Measurements from ENCODE around the gene AP3S2. TPM values are rescaled to one million over a fixed set of nuclear protein-coding genes. Genes with fewer than 3 reads are reported as not detected.
"Not testable (repeated sequence)": the region's sequence is repeated elsewhere in the genome, so short reads cannot be mapped to it uniquely, and the experiment has no call there.

Gene AP3S2
- total RNA-seq, 2 experiments from 2014 or later: 28.3 to 30.3 TPM

DNA sequence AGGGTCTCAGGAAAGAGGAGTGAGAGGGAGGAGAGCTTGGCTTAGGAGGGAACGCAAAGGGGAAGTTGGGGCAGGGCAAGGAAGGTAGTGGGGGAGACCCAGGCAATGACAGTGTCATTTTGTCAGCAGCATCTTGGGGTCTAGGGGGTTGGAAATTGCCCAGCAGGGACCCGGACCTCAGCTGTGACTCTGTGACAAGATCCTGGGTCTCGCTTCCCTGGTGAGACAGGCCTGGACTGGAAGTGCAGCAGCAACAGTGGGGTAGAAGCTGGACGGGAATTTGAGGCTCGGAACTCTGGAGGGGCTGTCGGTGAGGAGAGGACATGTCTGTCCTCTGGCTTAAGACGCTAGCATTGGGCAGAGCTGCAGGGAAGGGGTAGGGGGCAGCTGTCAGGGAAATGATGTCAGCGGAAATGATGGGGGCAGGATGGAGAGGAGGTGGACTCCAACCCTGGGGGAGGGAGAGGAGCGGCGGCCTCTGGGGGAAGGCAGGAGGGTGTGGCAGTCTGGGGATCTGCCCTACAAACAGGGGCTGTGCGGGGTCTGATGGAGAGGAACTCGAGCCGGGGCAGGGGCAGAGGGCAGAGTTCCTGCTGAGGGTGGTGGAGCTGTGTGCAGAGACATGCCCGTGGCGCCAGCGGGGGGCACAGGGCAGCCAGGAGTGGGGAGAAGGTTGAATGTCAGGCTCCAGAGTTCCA is 91.4 kb downstream of the AP3S2 start:
- H3K4me3 Mint-ChIP-seq: no peak overlapping the region
- H3K36me3 Mint-ChIP-seq (ENCODE audit: low read depth): no peaks in the 10 kb centered on the region
- ChIA-PET CTCF (no interaction called here), POLR2A (no interaction called here)
- no peaks in the 10 kb centered on the region for H3K4me1 Mint-ChIP-seq
- H3K27ac Mint-ChIP-seq: no peak overlapping the region
- no peak for DNase-seq
- H3K9me3 Mint-ChIP-seq: no peaks in the 10 kb centered on the region
- H3K27me3 Mint-ChIP-seq: no peaks in the 10 kb centered on the region

DNA sequence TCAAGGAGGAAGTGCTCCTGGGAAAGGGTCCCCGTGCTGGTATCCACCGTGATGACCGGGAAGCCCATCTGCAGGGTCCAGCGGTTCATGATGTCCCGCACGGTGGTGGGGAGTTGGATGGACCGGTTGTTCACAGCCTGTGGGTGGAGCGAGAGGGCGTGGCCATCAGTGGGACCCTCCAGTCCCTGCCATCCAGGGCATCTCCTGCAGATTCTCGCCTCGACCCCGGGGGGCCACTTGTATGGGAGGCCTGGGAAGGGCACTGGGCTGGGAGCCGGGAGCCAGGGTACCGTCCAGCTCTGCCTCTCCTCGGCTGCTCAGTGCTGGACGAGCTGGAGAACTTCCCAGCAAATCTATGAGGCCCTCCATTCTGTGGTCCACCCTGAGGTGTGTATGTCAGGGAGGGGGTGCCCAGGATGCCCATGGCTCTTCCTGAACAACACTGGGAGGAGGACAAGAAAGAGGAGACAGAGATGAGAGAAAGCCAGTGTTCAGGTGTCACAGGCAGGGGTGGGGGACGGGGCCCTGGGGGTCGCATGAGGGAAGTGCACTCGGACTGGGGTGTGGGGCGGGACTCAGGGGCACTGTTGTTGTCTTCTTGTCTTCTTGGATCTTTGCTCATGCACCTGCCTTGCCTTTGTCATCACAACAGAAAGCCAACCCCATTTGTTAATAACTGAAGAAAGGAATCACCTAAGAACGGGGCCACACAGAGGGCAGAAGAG is 92.2 kb downstream of the AP3S2 start:
- H3K27me3 Mint-ChIP-seq: no peaks in the 10 kb centered on the region
- CTCF ChIA-PET: no interaction called here

DNA sequence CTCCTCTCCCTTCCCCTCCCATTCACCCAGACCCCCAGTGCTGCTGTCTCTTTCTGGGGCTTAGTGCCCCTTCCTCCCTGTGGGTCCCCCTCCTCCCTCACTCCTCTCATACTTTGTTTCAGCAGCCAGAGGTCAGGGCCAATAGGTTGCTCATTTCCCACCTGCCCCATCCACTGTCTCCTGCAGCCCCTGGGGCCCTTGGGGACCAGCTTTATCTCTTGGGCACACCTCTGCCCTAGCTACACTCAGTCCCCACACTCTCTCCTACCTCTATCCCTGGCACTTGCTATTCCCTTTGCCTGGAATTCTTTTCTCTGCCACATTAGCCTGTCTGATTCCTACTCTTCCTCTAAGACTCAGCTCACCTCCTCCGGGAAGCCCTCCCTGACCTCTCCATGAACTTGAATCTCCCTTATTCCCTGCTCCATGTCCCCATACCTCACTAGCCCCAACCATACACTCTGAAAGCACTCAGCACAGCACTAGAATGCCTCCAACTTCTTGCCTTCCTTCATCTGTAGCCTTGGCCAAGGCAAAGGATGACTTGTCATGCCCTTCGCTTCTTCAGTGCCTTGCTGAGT is 93.8 kb downstream of the AP3S2 start:
- no peak overlapping the region for H3K27ac Mint-ChIP-seq
- no peak overlapping the region for H3K4me3 Mint-ChIP-seq
- H3K36me3 Mint-ChIP-seq (ENCODE audit: low read depth): no peaks in the 10 kb centered on the region
- DNase-seq: no peak
- POLR2A ChIA-PET: no interaction called here
- peaks cover 7% of the 10 kb centered on the region for H3K27me3 Mint-ChIP-seq
- no peaks in the 10 kb centered on the region for H3K9me3 Mint-ChIP-seq
- CTCF ChIA-PET: no interaction called here
- no peaks in the 10 kb centered on the region for H3K4me1 Mint-ChIP-seq

More for the DNA sequence above, 92.2 kb downstream of the AP3S2 start:
- POLR2A ChIA-PET: no interaction called here
- H3K4me3 Mint-ChIP-seq: no peak overlapping the region
- H3K9me3 Mint-ChIP-seq: no peaks in the 10 kb centered on the region
- H3K4me1 Mint-ChIP-seq: no peaks in the 10 kb centered on the region
- no peak overlapping the region for H3K27ac Mint-ChIP-seq
- DNase-seq: no peak
- H3K36me3 Mint-ChIP-seq (ENCODE audit: low read depth): no peaks in the 10 kb centered on the region

DNA sequence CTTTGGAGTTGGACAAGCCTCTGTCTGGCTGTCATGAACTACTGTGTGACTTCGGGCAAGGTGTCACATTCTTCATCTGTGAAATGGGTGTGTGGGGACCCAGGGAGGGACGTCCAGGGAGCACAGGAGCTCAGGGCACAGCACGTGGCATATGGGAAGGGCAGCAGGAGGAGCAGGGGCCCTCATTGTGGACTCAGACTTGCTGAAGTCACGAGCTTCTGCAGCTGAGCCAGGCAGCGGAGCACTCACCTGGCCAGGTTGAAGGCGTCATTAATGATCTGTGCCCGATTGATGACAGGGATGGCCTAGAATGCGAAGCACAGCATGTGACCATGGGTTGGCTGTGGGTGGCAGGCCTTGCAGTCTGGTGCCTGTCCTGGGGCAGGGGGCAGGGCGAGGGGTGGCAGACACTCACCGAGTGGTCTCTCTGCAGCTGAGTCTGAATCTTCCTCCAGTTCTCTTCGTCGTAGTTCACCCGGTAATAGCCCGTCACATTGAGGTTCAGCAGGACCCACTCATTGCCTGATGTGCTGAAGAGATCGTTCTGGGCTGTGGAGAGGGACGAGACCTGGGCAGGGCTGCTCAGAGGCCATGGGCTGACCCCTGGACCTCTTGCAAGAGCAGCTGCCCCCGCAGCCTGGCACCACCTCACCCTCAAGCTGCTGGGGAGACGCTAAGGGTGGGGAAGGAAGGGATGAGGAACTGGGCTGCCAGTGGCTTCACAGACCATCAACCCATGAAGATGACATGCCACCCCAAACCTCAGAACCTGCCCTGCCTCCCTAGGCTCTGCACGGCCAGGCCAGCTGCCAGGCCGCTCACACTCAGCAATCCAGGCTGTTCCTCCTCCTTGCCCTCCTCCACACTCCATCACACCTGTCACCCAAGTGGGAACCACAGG is 94.5 kb downstream of the AP3S2 start:
- Mint-ChIP-seq H3K36me3 (ENCODE audit: low read depth) (no peaks in the 10 kb centered on the region), H3K9me3 (no peaks in the 10 kb centered on the region), H3K27ac (no peak overlapping the region), H3K27me3 (peaks cover 12% of the 10 kb centered on the region), H3K4me1 (no peaks in the 10 kb centered on the region), H3K4me3 (no peak overlapping the region)
- ChIA-PET POLR2A (interaction anchor here (1.4 kb wide), 1 partner anchor 18 kb away, joined by 5 read pairs; no protein-coding TSS in a partner anchor), CTCF (no interaction called here)
- no peak for DNase-seq

DNA sequence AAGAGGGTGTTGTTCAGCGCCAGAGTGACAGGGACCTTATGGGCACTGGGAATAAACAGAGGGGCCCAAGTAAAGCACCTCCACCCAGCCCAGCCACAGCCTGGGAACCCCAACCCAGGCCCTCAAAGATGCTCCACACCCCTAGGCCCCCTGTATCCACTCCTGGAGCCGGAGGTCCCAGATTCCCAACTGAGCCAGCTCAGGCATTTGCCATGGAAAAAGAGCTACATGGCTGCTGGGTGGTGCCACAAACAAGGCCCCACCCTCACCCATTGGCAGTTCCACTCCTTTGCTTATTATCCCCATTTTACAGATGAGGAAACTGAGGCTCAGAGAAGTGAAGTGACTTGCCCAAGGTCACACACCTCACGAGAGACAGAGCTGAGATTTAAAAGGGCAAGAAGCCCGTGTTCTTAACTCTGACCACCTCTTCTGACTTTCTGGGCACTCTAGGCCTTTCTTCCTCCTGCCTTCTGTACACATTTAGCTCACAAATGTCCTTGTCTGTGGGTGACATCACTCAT is 96.1 kb downstream of the AP3S2 start:
- H3K9me3 Mint-ChIP-seq: no peaks in the 10 kb centered on the region
- ChIA-PET POLR2A (interaction anchor here (1.4 kb wide), 1 partner anchor 17 kb away, joined by 5 read pairs; no protein-coding TSS in a partner anchor), CTCF (interaction anchor here (1.0 kb wide), 1 partner anchor 25 kb away, joined by 3 read pairs; no protein-coding TSS in a partner anchor)
- H3K4me1 Mint-ChIP-seq: no peaks in the 10 kb centered on the region
- H3K4me3 Mint-ChIP-seq: no peak overlapping the region
- H3K27me3 Mint-ChIP-seq: peaks cover 15% of the 10 kb centered on the region
- H3K27ac Mint-ChIP-seq: no peak overlapping the region
- DNase-seq: no peak
- no peaks in the 10 kb centered on the region for H3K36me3 Mint-ChIP-seq (ENCODE audit: low read depth)

DNA sequence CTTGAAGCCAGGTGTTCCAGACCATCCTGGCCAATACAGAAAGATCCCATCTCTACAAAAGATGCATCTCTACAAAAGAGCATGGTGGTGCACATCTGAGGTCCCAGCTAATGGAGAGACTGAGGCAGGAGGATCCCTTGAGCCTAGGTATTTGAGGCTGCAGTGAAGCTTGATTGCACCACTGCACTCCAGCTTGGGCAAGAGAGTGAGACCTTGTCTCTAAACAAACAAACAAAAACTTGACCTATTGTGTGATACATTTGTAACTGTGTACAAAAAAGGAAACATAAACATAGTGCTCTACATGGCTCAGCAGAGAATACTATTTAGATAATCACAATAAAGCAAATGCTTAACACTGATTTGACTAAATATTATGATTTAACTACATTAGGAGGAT is 97.8 kb downstream of the AP3S2 start:
- Mint-ChIP-seq H3K36me3 (ENCODE audit: low read depth) (no peaks in the 10 kb centered on the region), H3K27ac (no peak overlapping the region), H3K27me3 (peaks cover 15% of the 10 kb centered on the region), H3K4me1 (no peaks in the 10 kb centered on the region), H3K4me3 (no peak overlapping the region), H3K9me3 (no peaks in the 10 kb centered on the region)
- ChIA-PET POLR2A (no interaction called here), CTCF (no interaction called here)
- DNase-seq: no peak

DNA sequence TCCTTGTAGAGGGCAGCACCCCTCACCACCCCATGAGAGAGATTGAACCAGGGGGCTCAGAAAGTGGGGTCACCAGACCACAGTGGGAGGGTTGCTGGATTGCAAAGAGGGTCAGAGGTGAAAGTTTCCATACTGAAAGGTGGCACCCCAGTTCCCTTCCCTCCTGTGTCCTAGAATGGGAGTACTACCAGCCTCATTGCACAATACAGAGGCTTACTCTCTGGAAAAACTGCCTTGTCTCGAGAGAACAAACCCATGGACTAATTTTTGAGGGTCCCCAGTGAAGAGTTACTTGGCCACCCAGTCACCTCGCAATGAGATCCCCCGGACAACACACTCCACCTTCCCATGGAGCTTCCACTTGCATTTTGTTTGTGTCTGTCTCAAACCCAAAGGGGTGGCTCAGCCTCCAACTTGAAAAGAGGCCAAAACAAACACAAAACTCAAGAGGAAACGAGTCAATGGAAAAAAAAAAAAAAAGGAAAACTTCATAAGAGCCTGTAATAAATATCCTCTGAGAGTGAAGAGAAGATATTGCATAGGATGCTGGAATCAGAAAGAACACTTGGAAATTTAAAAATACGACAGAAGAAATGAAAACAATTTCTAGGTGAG is 99.1 kb downstream of the AP3S2 start:
- ChIA-PET CTCF (no interaction called here), POLR2A (no interaction called here)
- no peaks in the 10 kb centered on the region for H3K4me1 Mint-ChIP-seq
- peaks cover 15% of the 10 kb centered on the region for H3K27me3 Mint-ChIP-seq
- no peak overlapping the region for H3K4me3 Mint-ChIP-seq
- DNase-seq: no peak
- no peaks in the 10 kb centered on the region for H3K9me3 Mint-ChIP-seq
- no peak overlapping the region for H3K27ac Mint-ChIP-seq
- peaks cover 3% of the 10 kb centered on the region for H3K36me3 Mint-ChIP-seq (ENCODE audit: low read depth)

DNA sequence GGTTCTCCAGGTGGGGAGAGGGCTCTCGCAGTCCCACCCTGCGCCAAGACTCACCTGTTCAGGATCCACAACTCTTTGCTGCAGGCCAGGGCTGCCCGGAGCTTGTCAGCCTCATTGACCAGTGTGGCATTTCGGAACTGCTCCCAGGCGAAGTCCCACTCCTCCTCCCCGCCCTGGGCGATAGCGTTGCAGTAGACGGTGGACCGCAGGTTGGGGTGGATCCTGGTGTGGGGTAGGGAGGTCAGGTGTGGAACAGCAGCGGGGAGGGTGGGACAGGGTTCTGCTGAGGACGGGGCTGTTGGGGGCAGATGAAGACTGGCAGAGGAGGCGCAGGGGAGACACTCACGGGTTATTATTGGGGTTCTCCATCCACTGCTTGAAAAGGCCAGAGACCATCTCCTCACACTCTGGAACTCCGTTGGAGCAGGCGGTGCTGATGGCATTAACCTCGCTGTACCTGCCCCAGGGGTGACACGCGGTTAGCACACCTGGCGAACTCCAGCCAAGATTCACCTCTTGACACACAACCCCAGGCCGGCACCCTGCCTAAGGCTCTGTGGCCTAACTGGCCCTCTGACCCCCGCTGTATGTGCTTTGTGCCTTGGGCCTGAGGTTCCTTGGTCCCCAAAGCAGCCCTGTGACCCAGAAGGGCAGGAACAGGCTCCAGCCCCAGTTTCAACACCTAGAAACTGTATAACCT is 101.5 kb downstream of the AP3S2 start:
- peaks cover 6% of the 10 kb centered on the region for H3K36me3 Mint-ChIP-seq (ENCODE audit: low read depth)
- H3K4me3 Mint-ChIP-seq: no peak overlapping the region
- ChIA-PET POLR2A (interaction anchor here (1.3 kb wide), 1 partner anchor 8 kb away, joined by 3 read pairs; no protein-coding TSS in a partner anchor), CTCF (interaction anchor here (1.1 kb wide), 1 partner anchor 31 kb away, joined by 3 read pairs; no protein-coding TSS in a partner anchor)
- no peak overlapping the region for H3K27ac Mint-ChIP-seq
- DNase-seq: no peak
- H3K4me1 Mint-ChIP-seq: no peaks in the 10 kb centered on the region
- H3K27me3 Mint-ChIP-seq: peaks cover 18% of the 10 kb centered on the region
- peaks cover 4% of the 10 kb centered on the region for H3K9me3 Mint-ChIP-seq

DNA sequence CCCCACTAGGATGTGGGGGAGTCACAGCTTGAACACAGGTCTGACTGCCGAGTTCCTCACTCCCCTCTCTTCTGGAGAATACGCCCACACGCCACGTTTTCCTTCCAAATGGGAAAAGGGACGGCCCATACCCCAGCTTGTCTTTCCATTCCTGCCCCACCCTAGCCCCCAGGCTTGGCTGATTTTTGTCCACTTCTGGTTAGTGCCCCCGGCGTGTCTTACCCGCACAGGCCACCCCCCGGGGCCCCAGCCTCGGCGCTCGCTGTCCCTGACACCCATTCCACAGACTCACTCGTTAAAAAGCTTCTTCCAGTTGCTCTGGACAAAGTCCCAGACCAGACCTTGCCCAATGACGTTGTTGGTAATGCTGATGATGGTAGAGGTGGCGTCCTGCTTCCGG is 103.1 kb downstream of the AP3S2 start:
- CTCF ChIA-PET: interaction anchor here (1.1 kb wide), 2 partner anchors 30 to 84 kb away, joined by 3 to 4 read pairs; no protein-coding TSS in a partner anchor
- DNase-seq: no peak
- Mint-ChIP-seq H3K9me3 (peaks cover 4% of the 10 kb centered on the region), H3K27ac (no peak overlapping the region), H3K27me3 (peaks cover 16% of the 10 kb centered on the region), H3K36me3 (ENCODE audit: low read depth) (peaks cover 6% of the 10 kb centered on the region), H3K4me1 (no peaks in the 10 kb centered on the region), H3K4me3 (no peak overlapping the region)
- POLR2A ChIA-PET: no interaction called here

DNA sequence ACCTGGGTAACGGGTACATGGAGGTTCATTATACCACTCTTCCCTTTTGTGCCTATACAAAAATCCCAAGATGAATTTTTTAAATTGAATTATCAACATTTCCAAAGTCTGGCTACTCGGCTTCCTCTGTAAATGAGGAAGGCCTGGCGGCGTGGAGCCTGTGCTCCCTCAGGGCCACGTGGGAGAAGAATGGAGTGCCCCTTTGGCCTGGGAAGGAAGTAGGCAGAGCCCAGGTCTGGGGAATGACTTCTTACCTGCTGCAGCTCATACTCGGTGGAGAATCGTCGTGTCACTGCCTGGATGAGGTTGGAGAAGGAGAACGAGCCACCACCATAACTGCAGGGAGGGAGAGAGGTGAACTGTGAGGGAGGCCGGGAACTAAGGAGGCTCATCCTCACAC is 103.6 kb downstream of the AP3S2 start:
- H3K4me3 Mint-ChIP-seq: no peak overlapping the region
- no peaks in the 10 kb centered on the region for H3K4me1 Mint-ChIP-seq
- POLR2A ChIA-PET: no interaction called here
- peaks cover 13% of the 10 kb centered on the region for H3K27me3 Mint-ChIP-seq
- peaks cover 6% of the 10 kb centered on the region for H3K36me3 Mint-ChIP-seq (ENCODE audit: low read depth)
- peaks cover 4% of the 10 kb centered on the region for H3K9me3 Mint-ChIP-seq
- DNase-seq: no peak
- H3K27ac Mint-ChIP-seq: no peak overlapping the region
- CTCF ChIA-PET: no interaction called here

DNA sequence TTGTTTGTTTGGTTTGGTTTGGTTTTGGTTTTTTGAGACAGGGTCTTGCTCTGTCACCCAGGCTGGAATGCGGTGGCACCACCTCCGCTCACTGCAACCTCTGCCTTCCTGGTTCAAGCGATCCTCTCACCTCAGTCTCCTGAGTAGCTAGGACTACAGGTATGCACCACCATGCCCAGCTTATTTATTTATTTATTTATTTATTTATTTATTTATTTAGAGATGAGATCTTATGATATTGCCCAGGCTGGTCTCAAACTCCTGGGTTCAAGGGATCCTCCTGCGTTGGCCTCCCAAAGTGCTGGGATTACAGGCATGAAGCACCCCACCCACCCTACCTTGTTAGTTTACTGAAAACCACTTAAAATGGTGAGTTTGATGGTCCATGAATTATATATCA is 105.2 kb downstream of the AP3S2 start:
- H3K4me3 Mint-ChIP-seq; H3K4me1 Mint-ChIP-seq; H3K27ac Mint-ChIP-seq; CTCF ChIA-PET; POLR2A ChIA-PET; DNase-seq; H3K36me3 Mint-ChIP-seq (ENCODE audit: low read depth); H3K9me3 Mint-ChIP-seq; H3K27me3 Mint-ChIP-seq: not testable (repeated sequence)

DNA sequence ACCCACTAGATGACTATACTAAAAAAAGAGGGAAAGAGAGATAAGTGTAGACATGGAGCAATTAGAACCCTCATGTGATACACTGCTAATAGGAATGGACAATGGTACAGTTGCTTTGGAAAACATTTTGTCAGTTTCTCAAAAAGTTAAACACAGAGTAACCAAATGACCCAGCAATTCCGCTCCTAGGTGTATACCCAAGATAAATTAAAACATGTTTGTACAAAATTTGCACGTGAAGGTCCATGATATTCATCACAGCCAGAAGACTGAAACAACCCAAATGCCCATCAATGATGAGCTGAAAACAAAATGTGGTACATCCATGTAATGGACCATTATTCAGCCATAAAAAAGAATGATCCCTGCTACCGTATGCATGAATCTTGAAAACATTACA is 105.8 kb downstream of the AP3S2 start:
- Mint-ChIP-seq H3K36me3 (ENCODE audit: low read depth) (peaks cover 6% of the 10 kb centered on the region), H3K4me3 (no peak overlapping the region), H3K4me1 (peaks cover 2% of the 10 kb centered on the region), H3K9me3 (peaks cover 4% of the 10 kb centered on the region), H3K27me3 (peaks cover 4% of the 10 kb centered on the region), H3K27ac (no peak overlapping the region)
- no peak for DNase-seq
- ChIA-PET CTCF (no interaction called here), POLR2A (no interaction called here)
